HEK293 (cell line): Measurements from ENCODE around the gene LRCH1.

ENCODE experiments used
- CTCF ChIA-PET: fragments of 350-600 bp; formaldehyde crosslinking; extraction: SDS; loops from one replicate; lab custom pipeline; 2021; ENCODE audit warnings: antibody characterized with exemption; lab: Yijun Ruan, JAX
- POLR2A ChIA-PET: fragments of 300-600 bp; formaldehyde crosslinking; extraction: SDS; loops from one replicate; lab custom pipeline; 2020; ENCODE audit warnings: antibody characterized with exemption, inconsistent platforms; lab: Yijun Ruan, JAX
- H3K27ac ChIP-seq: fragments of 200-500 bp; sonication (Bioruptor generic); 2 replicates; pipeline ENCODE4 v1.5.1; 2014; ENCODE audit warnings: low read depth, low read length, control low read depth, inconsistent platforms; ENCODE audit errors: extremely low read depth
- H3K36me3 ChIP-seq, 2 experiments: fragments of 200-500 bp in 1 of 2; sonication (Bioruptor generic) in 1 of 2; 1 replicate in 1 of 2; 2 replicates in 1 of 2; pipeline ENCODE4 v1.5.1; 2014 to 2017; ENCODE audit warnings: inconsistent platforms in 2 of 2, low read length in 2 of 2; ENCODE audit not compliant: control insufficient read depth in 2 of 2, insufficient read depth in 1 of 2
- H3K4me1 ChIP-seq: fragments of 200-500 bp; sonication (Bioruptor generic); 2 replicates; pipeline ENCODE4 v1.5.1; 2014; ENCODE audit warnings: mild to moderate bottlenecking, low read length, inconsistent platforms; ENCODE audit not compliant: control insufficient read depth, insufficient read depth
- H3K4me3 ChIP-seq: 2 replicates; pipeline ENCODE4 v1.5.1; 2011; ENCODE audit warnings: low read depth, mild to moderate bottlenecking, control low read depth, low read length, moderate library complexity
- H3K9me3 ChIP-seq: fragments of 200-500 bp; sonication (Bioruptor generic); 2 replicates; pipeline ENCODE4 v1.5.1; 2014; ENCODE audit warnings: low read depth, low read length, inconsistent platforms; ENCODE audit not compliant: control insufficient read depth, insufficient read depth
- GLIS1 ChIP-seq: fragments of 450-650 bp; formaldehyde crosslinking; IDR thresholded peaks from 2 replicates; pipeline ENCODE4 v1.5.1; 2016; ENCODE audit warnings: missing biosample characterization, missing genetic modification characterization
- KLF8 ChIP-seq: fragments of 450-650 bp; formaldehyde crosslinking; IDR thresholded peaks from 2 replicates; pipeline ENCODE4 v1.5.1; 2016; ENCODE audit warnings: missing biosample characterization, missing genetic modification characterization
- PRDM1 ChIP-seq: fragments of 450-650 bp; formaldehyde crosslinking; IDR thresholded peaks from 2 replicates; pipeline ENCODE4; 2016; ENCODE audit warnings: missing biosample characterization, missing genetic modification characterization
- SCRT1 ChIP-seq: fragments of 450-650 bp; formaldehyde crosslinking; IDR thresholded peaks from 2 replicates; pipeline ENCODE4 v1.5.1; 2016; ENCODE audit warnings: missing biosample characterization, missing genetic modification characterization, borderline replicate concordance
- ZBTB6 ChIP-seq: fragments of 450-650 bp; formaldehyde crosslinking; IDR thresholded peaks from 2 replicates; pipeline ENCODE4 v1.5.1; 2017; ENCODE audit warnings: missing biosample characterization, missing genetic modification characterization
- ZFHX2 ChIP-seq: fragments of 450-650 bp; formaldehyde crosslinking; conservative IDR thresholded peaks from 2 replicates; pipeline ENCODE4 v1.5.1; 2016; ENCODE audit warnings: missing biosample characterization, missing genetic modification characterization
- ZIC2 ChIP-seq: fragments of 450-650 bp; formaldehyde crosslinking; IDR thresholded peaks from 2 replicates; pipeline ENCODE4 v1.5.1; 2016; ENCODE audit warnings: missing biosample characterization, missing genetic modification characterization
- ZNF114 ChIP-seq: fragments of 450-650 bp; formaldehyde crosslinking; IDR thresholded peaks from 2 replicates; pipeline ENCODE4 v1.5.0; 2017; ENCODE audit warnings: missing biosample characterization, missing genetic modification characterization
- ZNF184 ChIP-seq: fragments of 450-650 bp; IDR thresholded peaks from 2 replicates; pipeline ENCODE4 v1.5.1; 2018; ENCODE audit warnings: missing biosample characterization, mild to moderate bottlenecking, missing genetic modification characterization
- ZNF211 ChIP-seq: fragments of 450-650 bp; formaldehyde crosslinking; IDR thresholded peaks from 2 replicates; pipeline ENCODE4 v1.5.1; 2016; ENCODE audit warnings: low read depth, missing biosample characterization, missing genetic modification characterization
- ZNF24 ChIP-seq: fragments of 450-650 bp; formaldehyde crosslinking; IDR thresholded peaks from 2 replicates; pipeline ENCODE4 v1.5.1; 2016; ENCODE audit warnings: missing biosample characterization, missing genetic modification characterization
- ZNF366 ChIP-seq: fragments of 450-650 bp; formaldehyde crosslinking; conservative IDR thresholded peaks from 2 replicates; pipeline ENCODE4 v1.5.1; 2016; ENCODE audit warnings: missing biosample characterization, missing genetic modification characterization
- ZNF510 ChIP-seq: fragments of 450-650 bp; formaldehyde crosslinking; IDR thresholded peaks from 2 replicates; pipeline ENCODE4 v1.5.1; 2018; ENCODE audit warnings: mild to moderate bottlenecking, missing genetic modification characterization, missing biosample characterization; ENCODE audit not compliant: insufficient replicate concordance
- ZNF544 ChIP-seq: fragments of 450-650 bp; formaldehyde crosslinking; IDR thresholded peaks from 2 replicates; pipeline ENCODE4 v1.5.0; 2017; ENCODE audit warnings: missing biosample characterization, missing genetic modification characterization
- ZNF558 ChIP-seq: fragments of 450-650 bp; formaldehyde crosslinking; IDR thresholded peaks from 2 replicates; pipeline ENCODE4 v1.5.1; 2016; ENCODE audit warnings: missing biosample characterization, missing genetic modification characterization
- ZNF645 ChIP-seq: fragments of 450-650 bp; formaldehyde crosslinking; IDR thresholded peaks from 2 replicates; pipeline ENCODE4; 2016; ENCODE audit warnings: missing biosample characterization, missing genetic modification characterization
- ZSCAN16 ChIP-seq: fragments of 450-650 bp; formaldehyde crosslinking; IDR thresholded peaks from 2 replicates; pipeline ENCODE4 v1.5.1; 2016; ENCODE audit warnings: missing biosample characterization, missing genetic modification characterization
- ZSCAN5A ChIP-seq: fragments of 450-650 bp; formaldehyde crosslinking; IDR thresholded peaks from 2 replicates; pipeline ENCODE4 v1.5.1; 2016; ENCODE audit warnings: missing biosample characterization, missing genetic modification characterization
- TF ChIP-seq, protein P1 (sequence below): fragments of 450-650 bp; formaldehyde crosslinking; IDR thresholded peaks from 2 replicates; pipeline ENCODE4 v1.5.1; 2017; ENCODE audit warnings: missing biosample characterization, missing genetic modification characterization
- TF ChIP-seq, protein P2 (sequence below): fragments of 450-650 bp; formaldehyde crosslinking; IDR thresholded peaks from 2 replicates; pipeline ENCODE4 v1.5.1; 2016; ENCODE audit warnings: missing biosample characterization, missing genetic modification characterization

The LRCH1 gene

GRCh38 chr13:46735425-46735824 is 182.5 kb downstream of the LRCH1 start:
- Histone ChIP-seq H3K9me3 (no peaks in the 10 kb centered on the region), H3K4me1 (no peaks in the 10 kb centered on the region), H3K4me3 (no peak overlapping the region), H3K27ac (no peak overlapping the region)
- POLR2A ChIA-PET, result no interaction called here
- no peak for TF ChIP-seq ZNF544 (tag by site-specific recombination)
- no peak for TF ChIP-seq ZSCAN5A
- no peak for TF ChIP-seq SCRT1
- no peak for TF ChIP-seq ZNF510 (tag by site-specific recombination)
- TF ChIP-seq ZNF645 (tag by site-specific recombination), result no peak
- no peak for TF ChIP-seq ZNF184 (tag by site-specific recombination)
- TF ChIP-seq, protein P1, sequence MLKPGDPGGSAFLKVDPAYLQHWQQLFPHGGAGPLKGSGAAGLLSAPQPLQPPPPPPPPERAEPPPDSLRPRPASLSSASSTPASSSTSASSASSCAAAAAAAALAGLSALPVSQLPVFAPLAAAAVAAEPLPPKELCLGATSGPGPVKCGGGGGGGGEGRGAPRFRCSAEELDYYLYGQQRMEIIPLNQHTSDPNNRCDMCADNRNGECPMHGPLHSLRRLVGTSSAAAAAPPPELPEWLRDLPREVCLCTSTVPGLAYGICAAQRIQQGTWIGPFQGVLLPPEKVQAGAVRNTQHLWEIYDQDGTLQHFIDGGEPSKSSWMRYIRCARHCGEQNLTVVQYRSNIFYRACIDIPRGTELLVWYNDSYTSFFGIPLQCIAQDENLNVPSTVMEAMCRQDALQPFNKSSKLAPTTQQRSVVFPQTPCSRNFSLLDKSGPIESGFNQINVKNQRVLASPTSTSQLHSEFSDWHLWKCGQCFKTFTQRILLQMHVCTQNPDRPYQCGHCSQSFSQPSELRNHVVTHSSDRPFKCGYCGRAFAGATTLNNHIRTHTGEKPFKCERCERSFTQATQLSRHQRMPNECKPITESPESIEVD (tag by site-specific recombination), result no peak
- TF ChIP-seq KLF8, result no peak
- TF ChIP-seq ZNF366 (tag by site-specific recombination), result no peak
- TF ChIP-seq GLIS1 (tag by site-specific recombination), result no peak
- TF ChIP-seq ZNF114 (tag by site-specific recombination), result no peak
- TF ChIP-seq ZSCAN16 (tag by site-specific recombination), result no peak
- TF ChIP-seq ZNF211 (tag by site-specific recombination), result no peak
- TF ChIP-seq ZNF24 (tag by site-specific recombination), result no peak
- TF ChIP-seq, protein P2, sequence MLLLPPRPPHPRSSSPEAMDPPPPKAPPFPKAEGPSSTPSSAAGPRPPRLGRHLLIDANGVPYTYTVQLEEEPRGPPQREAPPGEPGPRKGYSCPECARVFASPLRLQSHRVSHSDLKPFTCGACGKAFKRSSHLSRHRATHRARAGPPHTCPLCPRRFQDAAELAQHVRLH (tag by site-specific recombination), result no peak
- no peak for TF ChIP-seq ZBTB6 (tag by site-specific recombination)
- TF ChIP-seq, all 188 proteins: peak for 0
- CTCF ChIA-PET, result no interaction called here
- peaks cover 0 to 23% of the 10 kb centered on the region in 2 experiments; a peak in 2 of 3 replicates for H3K36me3 ChIP-seq

DNA sequence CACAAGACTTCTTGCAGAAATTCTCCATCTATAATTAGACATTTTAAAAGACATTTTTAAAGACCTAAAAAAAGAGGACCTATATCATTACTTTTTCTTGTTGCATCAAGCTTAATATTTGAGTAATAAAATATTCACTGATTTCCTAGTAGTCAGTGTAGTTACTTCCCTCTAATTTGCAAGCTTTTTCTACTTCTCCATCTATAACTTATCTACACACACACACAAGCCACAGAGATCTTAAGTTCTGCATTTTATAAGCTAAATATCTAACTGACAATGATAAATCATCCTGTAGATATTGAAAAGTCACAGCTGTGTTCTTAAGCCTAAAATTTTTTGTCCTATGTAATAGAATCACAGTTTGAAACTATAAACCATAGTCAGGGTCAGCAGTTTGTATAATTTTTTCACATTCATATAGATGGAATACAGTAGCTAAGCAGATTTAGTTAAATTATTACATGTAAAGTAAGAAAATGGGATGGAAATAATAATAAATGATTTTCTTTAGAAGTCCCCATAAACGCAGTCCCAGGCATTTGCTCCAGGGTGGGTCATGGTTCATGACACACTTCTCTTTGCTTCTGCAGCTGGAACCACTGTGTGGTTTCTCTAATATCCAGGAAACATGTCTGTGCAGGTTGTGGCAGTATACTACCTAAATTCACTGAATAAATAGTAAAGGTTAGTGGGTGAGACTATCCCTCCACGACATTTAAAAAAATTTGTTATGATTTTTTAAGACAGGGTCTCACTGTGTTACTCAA is 183.8 kb downstream of the LRCH1 start:
- CTCF ChIA-PET, result interaction anchor here (0.6 to 1.2 kb wide), 3 partner anchors 11 to 108 kb away, joined by 3 to 9 read pairs (median 5); no protein-coding TSS in a partner anchor
- H3K4me1 ChIP-seq, result no peaks in the 10 kb centered on the region
- no peak overlapping the region for H3K4me3 ChIP-seq
- POLR2A ChIA-PET, result no interaction called here
- peaks cover 0 to 22% of the 10 kb centered on the region in 2 experiments; a peak in 1 of 3 replicates for H3K36me3 ChIP-seq
- H3K9me3 ChIP-seq, result no peaks in the 10 kb centered on the region
- TF ChIP-seq ZFHX2 (tag by site-specific recombination), result no peak
- TF ChIP-seq ZIC2 (tag by site-specific recombination), result no peak
- no peak for TF ChIP-seq PRDM1 (tag by site-specific recombination)
- no peak for TF ChIP-seq ZNF510 (tag by site-specific recombination)
- TF ChIP-seq ZNF558 (tag by site-specific recombination), result no peak
- no peak overlapping the region for H3K27ac ChIP-seq
